HG03575 (cell line): ENCODE data around the gene CGB8.
"Not testable (repeated sequence)": the region's sequence is repeated elsewhere in the genome, so short reads cannot be mapped to it uniquely, and the experiment has no call there.

Experiments used
- ATAC-seq: cut with Tn5 transposase; IDR thresholded peaks from one replicate; pipeline ENCODE4 v1.9.1; 2021; ENCODE audit not compliant: unreplicated experiment, insufficient number of reproducible peaks, low FRiP score; ENCODE audit errors: extremely low read depth

CGB8 gene

DNA sequence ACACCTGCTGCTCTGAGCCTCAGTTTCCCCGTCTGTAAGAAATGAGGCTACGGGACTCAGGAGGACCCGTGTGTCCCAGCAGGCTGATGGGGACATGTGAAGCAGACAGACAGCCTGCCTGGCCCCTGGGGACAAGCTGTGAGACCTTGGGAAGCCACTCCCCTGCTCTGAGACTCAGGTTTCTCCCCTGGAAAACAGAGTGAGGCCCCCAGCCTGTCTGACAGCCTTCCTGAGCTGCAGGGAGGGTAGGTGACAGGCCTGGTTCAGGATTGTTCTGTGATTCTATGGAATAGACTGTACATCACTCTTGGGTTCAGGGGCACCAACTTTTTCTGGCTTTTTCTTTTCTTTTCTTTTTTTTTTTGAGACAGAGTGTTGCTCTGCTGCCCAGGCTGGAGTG lies 18.6 kb upstream of the CGB8 start:
- no peak for ATAC-seq

DNA sequence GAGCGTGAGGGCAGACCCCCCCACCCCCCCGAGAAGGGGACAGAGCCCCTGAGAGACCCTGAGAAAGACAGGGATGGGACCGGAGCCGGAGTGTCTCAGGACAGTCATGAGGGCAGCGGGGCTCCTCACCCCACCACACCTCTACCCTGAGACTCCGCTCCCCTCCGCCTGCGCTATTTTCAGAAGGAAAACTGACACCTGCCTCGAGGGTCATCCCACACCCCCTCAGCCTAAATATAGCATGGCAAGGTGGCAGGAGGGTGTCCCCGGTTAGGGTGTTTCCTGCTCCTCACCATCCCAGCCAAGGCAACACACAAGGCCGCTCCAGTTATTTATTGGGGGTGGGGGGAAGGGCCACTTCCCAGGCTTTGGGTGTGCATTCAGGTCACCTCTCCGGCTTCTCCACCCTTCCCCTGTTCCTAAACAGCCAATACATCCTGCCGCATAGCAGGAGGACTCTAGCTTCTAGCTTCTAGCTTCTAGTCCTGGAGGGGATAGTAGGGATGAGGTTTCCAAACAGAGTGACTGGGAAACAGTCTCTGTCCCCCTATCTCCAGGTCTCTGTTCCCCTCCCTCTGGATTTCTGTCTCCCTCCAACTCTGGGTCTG lies 17.1 kb upstream of the CGB8 start:
- ATAC-seq = no peak

DNA sequence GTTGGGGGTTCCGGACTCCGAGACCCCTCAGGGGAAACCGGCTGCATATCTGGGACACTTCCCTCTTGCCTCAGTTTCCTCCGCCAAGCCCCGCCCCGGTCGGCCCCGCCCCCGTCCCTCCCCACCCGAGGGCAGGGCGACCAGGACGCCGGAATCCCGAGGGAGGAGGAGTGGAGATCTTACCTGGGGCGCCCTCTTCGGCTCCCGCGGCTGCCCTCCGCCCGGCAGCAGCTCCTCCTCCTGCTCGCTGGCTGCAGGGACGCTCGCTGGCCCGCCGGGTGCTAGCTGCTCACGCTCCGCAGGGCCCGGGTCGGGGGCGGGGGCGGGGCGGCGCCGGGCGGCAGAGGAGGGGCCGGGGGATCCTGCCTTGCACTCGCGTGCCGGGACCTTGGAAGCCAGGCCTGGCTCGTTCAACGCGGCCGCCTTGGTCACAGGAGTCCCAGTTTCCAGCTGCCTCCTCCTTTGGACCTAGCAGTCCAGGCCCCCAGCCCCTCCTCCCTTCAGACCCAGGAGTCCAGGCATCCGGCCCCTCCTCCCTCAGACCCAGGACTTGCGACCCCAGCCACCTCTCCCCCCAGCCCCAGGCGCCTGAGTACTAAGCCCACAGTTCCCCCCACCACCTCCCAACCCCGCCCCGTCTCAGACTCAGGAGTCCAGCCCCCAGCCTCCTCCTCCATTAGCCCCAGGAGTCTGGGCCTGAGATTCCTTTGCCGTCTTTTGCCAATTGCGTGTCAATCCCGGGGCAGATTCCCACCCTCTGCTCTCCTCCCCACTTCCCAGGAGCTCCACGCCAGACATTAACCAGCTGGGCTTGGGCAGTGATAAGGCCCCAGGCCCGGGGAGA lies 16.1 kb upstream of the CGB8 start, which contains the start of gene NTF4:
Gene NTF4 (minus strand): TSS at position 51 of the 844 bp plus-strand sequence. CDS start 2,821 bp downstream, outside the sequence.
- ATAC-seq = no peak

DNA sequence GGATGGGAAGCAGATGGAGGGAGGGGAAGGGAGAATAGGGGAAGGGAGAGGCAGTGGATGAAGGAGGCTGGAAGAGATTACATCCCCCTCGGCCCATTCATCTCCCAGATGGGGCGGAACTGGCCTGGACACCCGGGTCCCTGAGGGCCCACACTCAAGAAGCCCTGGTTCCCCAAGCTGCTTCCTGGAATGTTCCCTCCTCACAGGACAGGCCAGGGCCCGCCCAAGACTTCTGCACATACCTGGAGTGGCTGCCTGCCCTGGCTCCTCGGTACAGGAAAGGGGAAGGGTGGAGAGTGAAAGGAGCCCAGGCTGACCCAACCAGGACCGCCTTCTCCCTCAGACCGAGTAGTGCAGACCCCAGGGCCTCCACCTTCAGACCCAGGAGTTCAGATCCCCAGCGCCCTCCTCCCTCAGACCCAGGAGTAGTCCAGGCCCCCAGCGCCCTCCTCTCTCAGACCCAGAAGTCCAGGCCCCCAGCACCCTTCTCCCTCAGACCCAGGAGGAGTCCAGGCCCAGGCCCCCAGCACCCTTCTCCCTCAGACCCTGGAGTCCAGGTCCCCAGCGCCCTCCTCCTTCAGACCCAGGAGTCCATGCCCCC lies 15.2 kb upstream of the CGB8 start:
- ATAC-seq = no peak

DNA sequence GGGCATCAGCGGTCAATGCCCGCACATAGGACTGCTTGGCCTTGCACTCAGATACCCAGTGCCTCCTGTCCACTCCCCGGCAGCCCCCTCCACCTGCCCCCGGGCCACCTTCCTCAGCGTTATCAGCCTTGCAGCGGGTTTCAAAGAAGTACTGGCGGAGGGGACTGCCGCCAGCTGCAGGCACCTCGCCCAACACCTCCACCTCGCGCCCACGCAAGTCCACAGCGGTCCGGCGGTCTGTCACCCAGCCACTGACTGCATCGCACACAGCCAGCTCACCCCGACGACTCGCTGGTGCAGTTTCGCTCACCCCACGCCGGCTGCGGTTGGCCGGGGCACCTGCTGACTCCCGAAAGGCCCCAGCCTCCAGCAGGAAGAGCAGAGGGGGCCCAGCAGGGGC lies 12.5 kb upstream of the CGB8 start:
- no peak for ATAC-seq

- ATAC-seq = no peak
Observed at GRCh38 chr19:49061000-49061399, 12.1 kb upstream of the CGB8 start.

- no peak for ATAC-seq
Observed at GRCh38 chr19:49059053-49059452, 10.1 kb upstream of the CGB8 start.

DNA sequence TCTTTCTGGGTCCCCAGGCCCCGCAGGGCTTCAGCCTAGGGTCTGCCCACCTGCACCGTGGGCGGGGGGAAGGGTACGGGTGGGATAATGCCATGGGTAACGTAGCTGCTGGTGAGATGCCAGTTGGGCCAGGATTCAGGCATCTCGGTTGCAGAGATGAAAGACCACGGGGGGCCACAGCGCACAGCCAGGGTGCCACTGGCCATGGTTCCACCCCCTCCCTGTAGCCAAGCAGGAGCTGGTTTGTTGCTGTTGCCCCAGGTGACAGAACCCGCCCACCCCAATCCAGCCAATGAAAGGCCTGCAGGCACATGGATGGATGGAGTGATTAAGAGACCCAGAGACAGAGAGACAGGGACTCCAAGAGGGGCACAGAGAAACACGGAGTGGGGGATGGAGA lies 9.7 kb upstream of the CGB8 start:
- ATAC-seq = no peak

DNA sequence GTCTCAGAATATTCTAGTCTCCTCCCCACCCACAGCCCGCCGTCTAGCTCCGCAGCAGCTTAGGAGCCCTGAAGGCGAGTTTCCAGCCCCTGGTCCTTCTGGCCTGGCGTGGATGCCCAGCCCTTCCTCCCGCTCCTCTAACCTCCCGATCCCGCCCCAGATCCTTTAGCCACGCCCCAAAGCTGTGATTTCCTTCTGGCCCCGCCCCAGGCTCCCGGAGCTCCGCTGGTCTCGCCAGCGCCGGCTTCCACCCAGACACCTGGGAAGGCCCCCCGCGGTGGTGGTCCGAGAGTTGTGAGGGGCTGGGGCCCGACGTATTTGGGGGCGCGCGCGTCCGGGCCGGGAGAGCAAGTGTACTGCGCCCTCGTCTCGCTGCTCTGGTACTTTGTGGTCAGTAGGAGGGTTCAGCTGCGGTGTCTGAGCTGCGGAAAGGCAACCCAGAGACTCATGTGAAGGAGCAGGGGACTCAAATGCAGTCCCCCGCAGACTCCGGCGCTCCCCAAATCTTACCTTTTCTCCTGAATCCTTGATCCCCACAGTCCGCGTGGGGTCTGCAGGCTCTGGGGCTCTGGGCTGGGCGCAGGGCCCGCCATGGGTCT lies 8.8 kb upstream of the CGB8 start, which contains the start of gene CGB7:
Gene CGB7 (minus strand): TSS at position 114 of the 599 bp plus-strand sequence. CDS start 2,374 bp downstream, outside the sequence.
- no peak for ATAC-seq

- ATAC-seq = not testable (repeated sequence)
Observed at GRCh38 chr19:49056902-49057596, 8.1 kb upstream of the CGB8 start.

- no peak for ATAC-seq
Observed at GRCh38 chr19:49056101-49056901, 7.4 kb upstream of the CGB8 start.

GRCh38 chr19:49050376-49051033 lies 1.6 kb upstream of the CGB8 start:
- not testable (repeated sequence) for ATAC-seq

DNA sequence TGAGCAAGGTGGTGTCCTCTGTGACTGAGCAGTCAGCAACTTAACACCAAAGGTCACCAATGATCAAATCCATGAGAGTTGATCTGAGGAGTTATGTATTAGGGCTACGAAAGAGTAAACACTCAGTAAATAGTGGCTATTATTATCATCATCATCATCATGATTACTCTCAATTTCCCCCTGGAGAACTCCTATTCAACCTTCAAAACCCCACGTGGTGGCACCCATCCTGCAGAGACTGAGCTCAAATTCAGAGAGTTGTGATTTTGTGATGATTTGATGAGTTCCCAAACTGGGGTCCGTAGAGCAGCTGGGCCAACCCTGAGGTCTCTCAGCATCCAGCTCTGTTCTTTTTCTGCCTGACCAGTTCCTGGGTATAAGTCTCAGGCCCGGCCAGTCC lies 923 bp upstream of the CGB8 start:
- ATAC-seq = not testable (repeated sequence)

- not testable (repeated sequence) for ATAC-seq
Observed at GRCh38 chr19:49043548-49043947, 5.4 kb downstream of the CGB8 start, which contains the start of gene CGB5. Gene CGB5, plus strand, starts transcription at chr19:49043848. Its CDS starts 362 bp downstream, at chr19:49044210.

GRCh38 chr19:49042666-49043065 lies 6.2 kb downstream of the CGB8 start:
- ATAC-seq = not testable (repeated sequence)

DNA sequence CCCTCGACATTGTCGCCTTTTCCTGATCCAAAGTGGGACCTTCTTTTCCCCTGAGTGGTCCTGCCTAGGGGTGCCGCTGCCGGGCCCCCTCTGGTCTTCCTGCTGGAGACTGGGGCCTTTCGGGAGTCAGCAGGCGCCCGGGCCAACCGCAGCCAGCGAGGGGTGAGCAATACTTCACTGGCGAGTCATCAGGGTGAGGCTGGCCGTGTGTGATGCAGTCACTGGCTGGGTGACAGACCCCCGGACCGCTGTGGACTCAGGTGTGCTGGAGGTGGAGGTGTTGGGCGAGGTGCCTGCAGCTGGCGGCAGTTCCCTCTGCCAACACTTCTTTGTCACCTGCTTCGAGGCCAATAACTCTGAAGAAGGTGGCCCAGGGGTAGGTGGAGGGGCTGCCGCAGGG lies 6.7 kb downstream of the CGB8 start:
- ATAC-seq = no peak

DNA sequence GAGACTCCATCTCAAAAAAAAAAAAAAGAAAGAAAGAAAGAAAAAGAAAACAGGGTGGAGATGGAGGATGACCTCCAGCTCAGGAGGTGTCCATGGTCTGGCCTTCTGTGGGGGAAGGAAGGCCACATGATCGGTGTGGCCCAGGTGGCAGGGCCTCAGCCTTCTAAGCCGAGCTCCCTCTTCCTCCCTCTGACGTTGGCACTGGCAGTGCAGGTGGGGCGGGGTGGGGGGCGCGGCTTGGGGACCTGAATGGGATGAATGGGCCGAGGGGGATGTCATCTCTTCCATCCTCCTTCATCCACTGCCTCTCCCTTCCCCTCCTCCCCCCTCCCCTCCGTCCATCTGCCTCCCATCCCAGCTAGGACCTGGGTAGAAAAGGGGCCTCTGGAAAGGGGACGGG lies 9.2 kb downstream of the CGB8 start:
- not testable (repeated sequence) for ATAC-seq
